ENCODE results near the gene TEAD4.

TEAD4 gene

GRCh38 chr12:3000548-3001275, 41.5 kb downstream of the TEAD4 start:
- Histone ChIP-seq H3K4me1 (ENCODE audit: insufficient read depth, low read length) (peaks cover 37% of the 10 kb centered on the region), H3K9me3 (ENCODE audit: control insufficient read depth, insufficient read depth, low read length) (no peaks in the 10 kb centered on the region), H3K36me3 (ENCODE audit: insufficient read depth, low read length) (peaks cover 10% of the 10 kb centered on the region), H3K9ac (ENCODE audit: low read depth, low read length) (no peak overlapping the region)

- no peak overlapping the region for H3K9ac ChIP-seq (ENCODE audit: low read depth, low read length)
- peaks cover 12% of the 10 kb centered on the region for H3K36me3 ChIP-seq (ENCODE audit: insufficient read depth, low read length)
- peaks cover 37% of the 10 kb centered on the region for H3K4me1 ChIP-seq (ENCODE audit: insufficient read depth, low read length)
Observed at GRCh38 chr12:3002646-3003045, 43.4 kb downstream of the TEAD4 start.

GRCh38 chr12:3003357-3003992, 44.3 kb downstream of the TEAD4 start:
- H3K4me1 ChIP-seq (ENCODE audit: insufficient read depth, low read length) = peaks cover 32% of the 10 kb centered on the region
- H3K9me3 ChIP-seq (ENCODE audit: control insufficient read depth, insufficient read depth, low read length) = no peaks in the 10 kb centered on the region
- H3K9ac ChIP-seq (ENCODE audit: low read depth, low read length) = no peak overlapping the region
- peaks cover 12% of the 10 kb centered on the region for H3K36me3 ChIP-seq (ENCODE audit: insufficient read depth, low read length)

More at GRCh38 chr12:3002646-3003045, 43.4 kb downstream of the TEAD4 start:
- no peaks in the 10 kb centered on the region for H3K9me3 ChIP-seq (ENCODE audit: control insufficient read depth, insufficient read depth, low read length)

- no peak overlapping the region for H3K9ac ChIP-seq (ENCODE audit: low read depth, low read length)
- H3K36me3 ChIP-seq (ENCODE audit: insufficient read depth, low read length) = peaks cover 12% of the 10 kb centered on the region
- H3K9me3 ChIP-seq (ENCODE audit: control insufficient read depth, insufficient read depth, low read length) = no peaks in the 10 kb centered on the region
- peaks cover 19% of the 10 kb centered on the region; the same call in 1 of the 2 replicates for H3K4me1 ChIP-seq (ENCODE audit: insufficient read depth, low read length)
Observed at GRCh38 chr12:3004655-3005565, 45.7 kb downstream of the TEAD4 start.

GRCh38 chr12:3005736-3006135, 46.5 kb downstream of the TEAD4 start:
- H3K36me3 ChIP-seq (ENCODE audit: insufficient read depth, low read length) = peaks cover 9% of the 10 kb centered on the region
- peaks cover 11% of the 10 kb centered on the region; the same call in 1 of the 2 replicates for H3K4me1 ChIP-seq (ENCODE audit: insufficient read depth, low read length)
- H3K9ac ChIP-seq (ENCODE audit: low read depth, low read length) = no peak overlapping the region
- H3K9me3 ChIP-seq (ENCODE audit: control insufficient read depth, insufficient read depth, low read length) = no peaks in the 10 kb centered on the region

- H3K4me1 ChIP-seq (ENCODE audit: insufficient read depth, low read length) = no peaks in the 10 kb centered on the region
- H3K9me3 ChIP-seq (ENCODE audit: control insufficient read depth, insufficient read depth, low read length) = no peaks in the 10 kb centered on the region
- H3K36me3 ChIP-seq (ENCODE audit: insufficient read depth, low read length) = peaks cover 11% of the 10 kb centered on the region
Observed at GRCh38 chr12:3009780-3010179, 50.6 kb downstream of the TEAD4 start.

GRCh38 chr12:3010214-3010930, 51.2 kb downstream of the TEAD4 start:
- H3K4me1 ChIP-seq (ENCODE audit: insufficient read depth, low read length) = no peaks in the 10 kb centered on the region
- no peak overlapping the region for H3K9ac ChIP-seq (ENCODE audit: low read depth, low read length)
- H3K36me3 ChIP-seq (ENCODE audit: insufficient read depth, low read length) = peaks cover 11% of the 10 kb centered on the region
- H3K9me3 ChIP-seq (ENCODE audit: control insufficient read depth, insufficient read depth, low read length) = no peaks in the 10 kb centered on the region

More at GRCh38 chr12:3009780-3010179, 50.6 kb downstream of the TEAD4 start:
- no peak overlapping the region for H3K9ac ChIP-seq (ENCODE audit: low read depth, low read length)

GRCh38 chr12:3012786-3013185, 53.6 kb downstream of the TEAD4 start:
- Histone ChIP-seq H3K9ac (ENCODE audit: low read depth, low read length) (no peak overlapping the region), H3K36me3 (ENCODE audit: insufficient read depth, low read length) (peaks cover 14% of the 10 kb centered on the region), H3K4me1 (ENCODE audit: insufficient read depth, low read length) (no peaks in the 10 kb centered on the region), H3K9me3 (ENCODE audit: control insufficient read depth, insufficient read depth, low read length) (no peaks in the 10 kb centered on the region)

GRCh38 chr12:3014641-3015040, 55.4 kb downstream of the TEAD4 start:
- Histone ChIP-seq H3K36me3 (ENCODE audit: insufficient read depth, low read length) (peaks cover 27% of the 10 kb centered on the region), H3K4me1 (ENCODE audit: insufficient read depth, low read length) (no peaks in the 10 kb centered on the region), H3K9ac (ENCODE audit: low read depth, low read length) (no peak overlapping the region), H3K9me3 (ENCODE audit: control insufficient read depth, insufficient read depth, low read length) (no peaks in the 10 kb centered on the region)

- no peak overlapping the region for H3K9ac ChIP-seq (ENCODE audit: low read depth, low read length)
- H3K4me1 ChIP-seq (ENCODE audit: insufficient read depth, low read length) = no peaks in the 10 kb centered on the region
- no peaks in the 10 kb centered on the region for H3K9me3 ChIP-seq (ENCODE audit: control insufficient read depth, insufficient read depth, low read length)
- peaks cover 33% of the 10 kb centered on the region for H3K36me3 ChIP-seq (ENCODE audit: insufficient read depth, low read length)
Observed at GRCh38 chr12:3015356-3015755, 56.2 kb downstream of the TEAD4 start.

- no peak overlapping the region for H3K9ac ChIP-seq (ENCODE audit: low read depth, low read length)
- H3K4me1 ChIP-seq (ENCODE audit: insufficient read depth, low read length) = no peaks in the 10 kb centered on the region
- H3K36me3 ChIP-seq (ENCODE audit: insufficient read depth, low read length) = peaks cover 33% of the 10 kb centered on the region
- H3K9me3 ChIP-seq (ENCODE audit: control insufficient read depth, insufficient read depth, low read length) = no peaks in the 10 kb centered on the region
Observed at GRCh38 chr12:3016191-3016590, 57.0 kb downstream of the TEAD4 start.

- H3K36me3 ChIP-seq (ENCODE audit: insufficient read depth, low read length) = peaks cover 37% of the 10 kb centered on the region
- no peak overlapping the region for H3K9ac ChIP-seq (ENCODE audit: low read depth, low read length)
- no peaks in the 10 kb centered on the region for H3K9me3 ChIP-seq (ENCODE audit: control insufficient read depth, insufficient read depth, low read length)
- no peaks in the 10 kb centered on the region for H3K4me1 ChIP-seq (ENCODE audit: insufficient read depth, low read length)
Observed at GRCh38 chr12:3017281-3017680, 58.1 kb downstream of the TEAD4 start.

GRCh38 chr12:3018284-3019004, 59.2 kb downstream of the TEAD4 start:
- Histone ChIP-seq H3K9ac (ENCODE audit: low read depth, low read length) (no peak overlapping the region), H3K36me3 (ENCODE audit: insufficient read depth, low read length) (peaks cover 41% of the 10 kb centered on the region), H3K9me3 (ENCODE audit: control insufficient read depth, insufficient read depth, low read length) (no peaks in the 10 kb centered on the region), H3K4me1 (ENCODE audit: insufficient read depth, low read length) (no peaks in the 10 kb centered on the region)
